H9 (cell line): ENCODE data around the gene CASK. TPM values are rescaled to one million over a fixed set of nuclear protein-coding genes. Genes with fewer than 3 reads are reported as not detected.

Source experiments
- DNase-seq: peaks from one replicate; pipeline ENCODE4 v3.0.0-alpha.2; 2017
- H2AFZ ChIP-seq: one replicate; pipeline ENCODE4 v1.6.1; 2013; ENCODE audit warnings: mild to moderate bottlenecking, low read length, control low read depth, moderate library complexity
- H2AK5ac ChIP-seq: 2 replicates; pipeline ENCODE4 v1.6.1; 2013; ENCODE audit warnings: low read length, control low read depth, mixed read lengths; ENCODE audit not compliant: insufficient read length
- H2BK120ac ChIP-seq: one replicate; pipeline ENCODE4 v1.6.1; 2013; ENCODE audit warnings: low read depth, mild to moderate bottlenecking, low read length, control low read depth, inconsistent platforms; ENCODE audit not compliant: poor library complexity, severe bottlenecking
- H2BK12ac ChIP-seq: 2 replicates; pipeline ENCODE4 v1.6.1; 2013; ENCODE audit warnings: low read length, control low read depth, mixed read lengths, low read depth; ENCODE audit not compliant: insufficient read length
- H2BK15ac ChIP-seq: 2 replicates; pipeline ENCODE4 v1.6.1; 2013; ENCODE audit warnings: low read depth, low read length, control low read depth
- H2BK20ac ChIP-seq: one replicate; pipeline ENCODE4 v1.6.1; 2013; ENCODE audit warnings: low read depth, mild to moderate bottlenecking, low read length, control low read depth, inconsistent platforms; ENCODE audit not compliant: poor library complexity, severe bottlenecking
- H2BK5ac ChIP-seq: 2 replicates; pipeline ENCODE4 v1.6.1; 2013; ENCODE audit warnings: low read length, control low read depth, mixed read lengths; ENCODE audit not compliant: insufficient read length
- H3K14ac ChIP-seq: 2 replicates; pipeline ENCODE4 v1.6.1; 2013; ENCODE audit warnings: low read length, control low read depth; ENCODE audit not compliant: insufficient read depth
- H3K18ac ChIP-seq: 2 replicates; pipeline ENCODE4 v1.6.1; 2013; ENCODE audit warnings: low read depth, mild to moderate bottlenecking, mixed read lengths, low read length, control low read depth; ENCODE audit not compliant: insufficient read length
- H3K23ac ChIP-seq: 2 replicates; pipeline ENCODE4 v1.6.1; 2013; ENCODE audit warnings: low read length, control low read depth, mixed read lengths, low read depth; ENCODE audit not compliant: insufficient read length
- H3K23me2 ChIP-seq: 2 replicates; pipeline ENCODE4 v1.6.1; 2013; ENCODE audit warnings: low read depth, mild to moderate bottlenecking, mixed read lengths, low read length, control low read depth; ENCODE audit not compliant: insufficient read length, poor library complexity, severe bottlenecking
- H3K27ac ChIP-seq: 2 replicates; pipeline ENCODE4 v1.5.1; 2013; ENCODE audit warnings: low read length, control low read depth, mixed read lengths, low read depth; ENCODE audit not compliant: insufficient read length
- H3K27me3 ChIP-seq: 2 replicates; pipeline ENCODE4 v1.6.1; 2013; ENCODE audit warnings: low read length, control low read depth, inconsistent platforms; ENCODE audit not compliant: insufficient read depth
- H3K4ac ChIP-seq: 2 replicates; pipeline ENCODE4 v1.6.1; 2013; ENCODE audit warnings: low read depth, mild to moderate bottlenecking, control low read depth, inconsistent platforms, low read length, moderate library complexity
- H3K4me1 ChIP-seq: 2 replicates; pipeline ENCODE4 v1.6.1; 2013; ENCODE audit warnings: low read length, control low read depth, inconsistent platforms; ENCODE audit not compliant: insufficient read depth
- H3K4me2 ChIP-seq: 2 replicates; pipeline ENCODE4 v1.6.1; 2013; ENCODE audit warnings: low read length, control low read depth, mixed read lengths; ENCODE audit not compliant: insufficient read length, insufficient read depth
- H3K56ac ChIP-seq: 2 replicates; pipeline ENCODE4 v1.6.1; 2013; ENCODE audit warnings: low read depth, mild to moderate bottlenecking, mixed read lengths, low read length, control low read depth; ENCODE audit not compliant: insufficient read length
- H3K79me1 ChIP-seq: 2 replicates; pipeline ENCODE4 v1.6.1; 2013; ENCODE audit warnings: low read depth, mild to moderate bottlenecking, moderate library complexity, low read length, control low read depth, inconsistent platforms; ENCODE audit not compliant: insufficient read depth, poor library complexity, severe bottlenecking
- H3K79me2 ChIP-seq: 2 replicates; pipeline ENCODE4 v1.6.1; 2013; ENCODE audit warnings: low read length, control low read depth, inconsistent platforms; ENCODE audit not compliant: insufficient read depth
- H3K9ac ChIP-seq: 2 replicates; pipeline ENCODE4 v1.6.1; 2013; ENCODE audit warnings: low read length, control low read depth, mixed read lengths; ENCODE audit not compliant: insufficient read length; ENCODE audit errors: extremely low read depth
- H3K9me3 ChIP-seq: one replicate; pipeline ENCODE4 v1.6.1; 2013; ENCODE audit warnings: low read depth, low read length, inconsistent platforms; ENCODE audit not compliant: control insufficient read depth
- H3T11ph ChIP-seq: one replicate; pipeline ENCODE4 v1.6.1; 2013; ENCODE audit warnings: mild to moderate bottlenecking, low read length, control low read depth, inconsistent platforms
- H4K20me1 ChIP-seq: one replicate; pipeline ENCODE4 v1.6.1; 2013; ENCODE audit not compliant: control insufficient read depth, insufficient read length, insufficient read depth
- H4K5ac ChIP-seq: 2 replicates; pipeline ENCODE4 v1.6.1; 2013; ENCODE audit warnings: low read depth, mild to moderate bottlenecking, mixed read lengths, low read length, control low read depth; ENCODE audit not compliant: insufficient read length
- H4K8ac ChIP-seq: replicated peaks from 2 replicates; pipeline ENCODE4 v1.6.1; 2013; ENCODE audit warnings: low read length, control low read depth, mixed read lengths, low read depth; ENCODE audit not compliant: insufficient read length
- H4K91ac ChIP-seq: 2 replicates; pipeline ENCODE4 v1.6.1; 2013; ENCODE audit warnings: low read depth, mild to moderate bottlenecking, moderate library complexity, mixed read lengths, low read length, control low read depth; ENCODE audit not compliant: insufficient read length
- H3K27ac Mint-ChIP-seq, 3 experiments: 2 replicates in 2 of 3; 3 replicates in 1 of 3; pipeline ENCODE4 v1.8.0; 2020 to 2021; ENCODE audit warnings: mixed read lengths in 3 of 3, mild to moderate bottlenecking in 1 of 3, moderate library complexity in 1 of 3
- H3K27me3 Mint-ChIP-seq: 2 replicates; pipeline ENCODE4 v1.8.0; 2021; ENCODE audit warnings: low read depth, mild to moderate bottlenecking, moderate library complexity, mixed read lengths
- H3K36me3 Mint-ChIP-seq, 3 experiments: 2 replicates in 2 of 3; 3 replicates in 1 of 3; pipeline ENCODE4 v1.8.0; 2020 to 2021; ENCODE audit warnings: low read depth in 3 of 3, mixed read lengths in 3 of 3; ENCODE audit not compliant: insufficient read depth in 1 of 3
- H3K4me1 Mint-ChIP-seq, 2 experiments: 2 replicates each; pipeline ENCODE4 v1.8.0; 2020; ENCODE audit warnings: mixed read lengths in 2 of 2
- H3K4me3 Mint-ChIP-seq, 2 experiments: 2 replicates in 1 of 2; 3 replicates in 1 of 2; pipeline ENCODE4 v1.8.0; 2020 to 2021; ENCODE audit warnings: mild to moderate bottlenecking in 2 of 2, mixed read lengths in 2 of 2, moderate library complexity in 1 of 2
- H3K9me3 Mint-ChIP-seq, 2 experiments: 2 replicates in 1 of 2; 3 replicates in 1 of 2; pipeline ENCODE4 v1.8.0; 2020; ENCODE audit warnings: mild to moderate bottlenecking in 2 of 2, mixed read lengths in 2 of 2, moderate library complexity in 1 of 2
- CTCF ChIP-seq: fragments of 200-600 bp; sonication (generic); conservative IDR thresholded peaks from 3 replicates; pipeline ENCODE4 v1.8.0; 2021; ENCODE audit warnings: antibody characterized with exemption, mild to moderate bottlenecking
- WGBS: extraction: QIAGEN DNeasy Blood & Tissue Kit; methylation state at CpG from one replicate; pipeline ENCODE4 v1.1.7; 2013; ENCODE audit warnings: missing lambda C conversion rate, low lambda C conversion rate, mixed read lengths; ENCODE audit not compliant: insufficient read length; ENCODE audit errors: extremely low coverage; 5-methylcytosine and 5-hydroxymethylcytosine counted together
- total RNA-seq: library from RNA; stranded (reverse); gene quantifications from 2 replicates; pipeline ENCODE4 v1.2.1, GENCODE V29; 2021

The CASK gene
- total RNA-seq, 1 experiment from 2014 or later = 44.1 TPM

- no peak overlapping the region for H2BK20ac ChIP-seq
- no peaks in the 10 kb centered on the region for H3K79me2 ChIP-seq
- no peak overlapping the region for H3K14ac ChIP-seq
- no peak overlapping the region for H3K9ac ChIP-seq
- no peak overlapping the region for H3K56ac ChIP-seq
- H2AFZ ChIP-seq = no peak overlapping the region
- H3K27ac ChIP-seq = no peak overlapping the region
- no peak overlapping the region for H4K5ac ChIP-seq
- H3K36me3 Mint-ChIP-seq = peaks cover 2 to 18% (median 7%) of the 10 kb centered on the region in 3 experiments; a peak in 4 of 7 replicates
- H3K27me3 Mint-ChIP-seq = no peaks in the 10 kb centered on the region; the same call in 1 of the 2 replicates
- no peak for DNase-seq
- H3K79me1 ChIP-seq = no peaks in the 10 kb centered on the region
- H2BK12ac ChIP-seq = no peak overlapping the region
- no peak overlapping the region for H2BK120ac ChIP-seq
- H4K8ac ChIP-seq = no peak overlapping the region
- H4K20me1 ChIP-seq = no peaks in the 10 kb centered on the region
- no peak overlapping the region for H2BK5ac ChIP-seq
- H2AK5ac ChIP-seq = no peak overlapping the region
- TF ChIP-seq CTCF = no peak
- no CpG with 5 or more reads among the region's 2 CpGs for WGBS
- H4K91ac ChIP-seq = no peak overlapping the region
- no peak overlapping the region for H3K18ac ChIP-seq
- H3K4me2 ChIP-seq = no peak overlapping the region
- H3K27ac Mint-ChIP-seq = no peak overlapping the region
- H3K27me3 ChIP-seq = no peaks in the 10 kb centered on the region
- no peaks in the 10 kb centered on the region for H3K23me2 ChIP-seq
- no peaks in the 10 kb centered on the region for H3K4me1 ChIP-seq
- H3K4me3 Mint-ChIP-seq = no peak overlapping the region
- no peak overlapping the region for H2BK15ac ChIP-seq
- H3K9me3 Mint-ChIP-seq = peaks cover 47 to 49% of the 10 kb centered on the region in 2 experiments
- H3K4ac ChIP-seq = no peak overlapping the region
- H3K4me1 Mint-ChIP-seq = peaks cover 4 to 6% of the 10 kb centered on the region in 2 experiments; a peak in 2 of 4 replicates
- H3T11ph ChIP-seq = no peak overlapping the region
- H3K9me3 ChIP-seq = no peaks in the 10 kb centered on the region
- H3K23ac ChIP-seq = no peak overlapping the region
Observed at GRCh38 chrX:41665686-41666085, 257.7 kb downstream of the CASK start.
